Liver (tissue), 9 donors: ENCODE results near the gene TSR1. TPM values are rescaled to one million over a fixed set of nuclear protein-coding genes. Genes with fewer than 3 reads are reported as not detected.

Experiments used
- DNase-seq: peaks from one replicate; pipeline ENCODE4 v3.0.0-alpha.2; 2017; ENCODE audit warnings: low spot score
- H3K27ac ChIP-seq, 2 donors: one replicate each; pipeline ENCODE4 v1.7.0; 2013; ENCODE audit warnings: inconsistent platforms in 2 of 2, low read length in 2 of 2, control low read depth in 1 of 2, low read depth in 1 of 2, mild to moderate bottlenecking in 1 of 2
- H3K27me3 ChIP-seq, 4 donors: one replicate each; pipeline versions ENCODE4 v1.6.1 to v1.7.0; 2013; ENCODE audit warnings: low read length in 3 of 4, inconsistent platforms in 1 of 4, mild to moderate bottlenecking in 1 of 4, moderate library complexity in 1 of 4; ENCODE audit not compliant: control insufficient read depth in 4 of 4, insufficient read depth in 4 of 4
- H3K36me3 ChIP-seq, 4 donors: one replicate each; pipeline versions ENCODE4 v1.6.1 to v1.7.0; 2013; ENCODE audit warnings: low read length in 3 of 4, mild to moderate bottlenecking in 3 of 4, low read depth in 1 of 4, moderate library complexity in 1 of 4; ENCODE audit not compliant: control insufficient read depth in 4 of 4, insufficient read depth in 3 of 4
- H3K4me1 ChIP-seq, 4 donors: one replicate each; pipeline versions ENCODE4 v1.6.1 to v1.7.0; 2013; ENCODE audit warnings: low read length in 3 of 4, mild to moderate bottlenecking in 3 of 4, moderate library complexity in 1 of 4; ENCODE audit not compliant: control insufficient read depth in 4 of 4, insufficient read depth in 4 of 4
- H3K4me3 ChIP-seq, 3 donors: one replicate each; pipeline versions ENCODE4 v1.6.1 to v1.7.0; 2013; ENCODE audit warnings: low read length in 3 of 3, control low read depth in 1 of 3, low read depth in 1 of 3, mild to moderate bottlenecking in 1 of 3
- H3K9ac ChIP-seq, 2 donors: one replicate each; pipeline ENCODE4 v1.7.0; 2013; ENCODE audit warnings: low read length in 2 of 2, mild to moderate bottlenecking in 2 of 2, moderate library complexity in 2 of 2, control low read depth in 1 of 2, low read depth in 1 of 2
- H3K9me3 ChIP-seq, 4 donors: one replicate each; pipeline versions ENCODE4 v1.6.1 to v1.7.0; 2013; ENCODE audit warnings: low read length in 3 of 4; ENCODE audit not compliant: control insufficient read depth in 4 of 4
- CTCF ChIP-seq: fragments of 150-350 bp; IDR thresholded peaks from 2 replicates; pipeline ENCODE4 v1.5.1; 2017; ENCODE audit warnings: improper control_type of control experiment, low read depth, low read length; ENCODE audit not compliant: missing input control
- EGR1 ChIP-seq, 2 donors: IDR thresholded peaks; 2 replicates each; pipeline ENCODE4 v1.6.1; 2016 to 2018; ENCODE audit warnings: antibody characterized with exemption in 2 of 2, low read depth in 2 of 2
- FOXA1 ChIP-seq: IDR thresholded peaks from 2 replicates; pipeline ENCODE4 v1.6.1; 2016; ENCODE audit warnings: antibody characterized with exemption
- FOXA2 ChIP-seq: IDR thresholded peaks from 2 replicates; pipeline ENCODE4 v1.6.1; 2016; ENCODE audit warnings: antibody characterized with exemption
- GABPA ChIP-seq, 2 donors: IDR thresholded peaks in 1 of 2; conservative IDR thresholded peaks in 1 of 2; 2 replicates each; pipeline ENCODE4 v1.6.1; 2016; ENCODE audit warnings: antibody characterized with exemption in 2 of 2, mild to moderate bottlenecking in 1 of 2, moderate library complexity in 1 of 2
- HNF4A ChIP-seq, 2 donors: conservative IDR thresholded peaks; 2 replicates each; pipeline ENCODE4 v1.6.1; 2016; ENCODE audit warnings: antibody characterized with exemption in 2 of 2, mild to moderate bottlenecking in 2 of 2
- HNF4G ChIP-seq: IDR thresholded peaks from 2 replicates; pipeline ENCODE4 v1.6.1; 2016; ENCODE audit warnings: antibody characterized with exemption
- JUND ChIP-seq, 2 donors: IDR thresholded peaks; 2 replicates each; pipeline ENCODE4 v1.6.1; 2016; ENCODE audit warnings: antibody characterized with exemption in 2 of 2
- NR2F2 ChIP-seq: IDR thresholded peaks from 2 replicates; pipeline ENCODE4 v1.6.1; 2016; ENCODE audit warnings: antibody characterized with exemption
- RAD21 ChIP-seq, 2 donors: IDR thresholded peaks; 2 replicates each; pipeline ENCODE4 v1.6.1; 2016; ENCODE audit warnings: antibody characterized with exemption in 2 of 2, mild to moderate bottlenecking in 2 of 2
- RXRA ChIP-seq, 2 donors: IDR thresholded peaks; 2 replicates each; pipeline ENCODE4 v1.6.1; 2017 to 2018; ENCODE audit warnings: antibody characterized with exemption in 2 of 2, mild to moderate bottlenecking in 1 of 2
- SP1 ChIP-seq: IDR thresholded peaks from 2 replicates; pipeline ENCODE4 v1.6.1; 2018; ENCODE audit warnings: antibody characterized with exemption, mild to moderate bottlenecking
- TAF1 ChIP-seq: conservative IDR thresholded peaks from 2 replicates; pipeline ENCODE4 v1.6.1; 2016; ENCODE audit warnings: antibody characterized with exemption, mild to moderate bottlenecking
- YY1 ChIP-seq: IDR thresholded peaks from 2 replicates; pipeline ENCODE4 v1.6.1; 2016; ENCODE audit warnings: antibody characterized with exemption, mild to moderate bottlenecking
- WGBS: extraction: QIAGEN DNeasy Blood & Tissue Kit; methylation state at CpG from one replicate; pipeline ENCODE4 v1.1.7; 2013; 5-methylcytosine and 5-hydroxymethylcytosine counted together
- polyA plus RNA-seq, 2 donors: library from polyadenylated mRNA; stranded (reverse) in 1 of 2; unstranded in 1 of 2; fragments of 200-250 nt in 1 of 2; fragments of >200 nt in 1 of 2; fragmentation: Nextera tagmentation in 1 of 2; extraction: Ambion mirVana in 1 of 2; gene quantifications; one replicate each; pipeline versions ENCODE4 v1.2.1 to v1.2.3, GENCODE V29; 2013 to 2015
- total RNA-seq, 2 donors: library from RNA; depleted of rRNA; stranded (reverse); fragments of >200 nt; gene quantifications; one replicate each; pipeline ENCODE4 v1.2.3, GENCODE V29; 2014
- TF ChIP-seq, protein P1 (sequence below): IDR thresholded peaks from 2 replicates; pipeline ENCODE4 v1.6.1; 2016; ENCODE audit warnings: antibody characterized with exemption
- TF ChIP-seq, protein P2 (sequence below): IDR thresholded peaks from 2 replicates; pipeline ENCODE4 v1.6.1; 2016; ENCODE audit warnings: antibody characterized with exemption
- TF ChIP-seq, protein P3 (sequence below): IDR thresholded peaks from 2 replicates; pipeline ENCODE4 v1.6.1; 2016; ENCODE audit warnings: antibody characterized with exemption, mild to moderate bottlenecking
- donor health status: healthy.
- donor health status: healthy.
- donor health status: healthy.
- donor health status: healthy.
- donor health status: healthy.

TSR1 gene
- total and polyA plus RNA-seq, 4 donors, result 6.5 to 27.0 (median 13.8) TPM

GRCh38 chr17:2299136-2299535 is 37.1 kb downstream of the TSR1 start:
- Histone ChIP-seq H3K36me3 (peaks cover 0 to 38% (median 12%) of the 10 kb centered on the region in 4 donors), H3K9ac (no peak overlapping the region), H3K27me3 (no peaks in the 10 kb centered on the region), H3K4me3 (no peak overlapping the region), H3K27ac (no peak overlapping the region), H3K4me1 (peaks cover 0 to 14% (median 10%) of the 10 kb centered on the region in 4 donors), H3K9me3 (no peaks in the 10 kb centered on the region)
- WGBS, result 97% methylated on average over 12 of the region's 12 CpGs
- no peak for DNase-seq
- no peak for TF ChIP-seq EGR1 (IDR thresholded peaks at IDR 0.05; ENCODE audit: low read depth in 2 of 2)

DNA sequence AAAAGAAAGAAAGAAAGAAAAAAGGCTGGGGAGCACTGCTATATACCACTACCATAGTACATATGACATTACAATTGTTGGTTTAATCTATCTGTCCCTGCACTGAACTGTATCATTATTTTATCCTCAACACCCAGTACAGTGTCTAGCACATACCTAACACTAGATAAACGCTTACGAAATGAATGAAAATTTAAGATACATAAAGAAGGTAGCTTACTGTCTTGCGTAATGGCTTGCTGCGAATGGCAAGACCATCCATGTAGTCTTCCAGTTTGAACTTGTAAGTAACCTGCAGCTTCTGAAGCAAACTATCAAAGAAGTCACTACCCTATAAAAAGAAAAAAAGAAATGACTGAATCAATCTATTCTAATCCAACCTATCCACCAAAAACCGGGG is 39.2 kb downstream of the TSR1 start:
- DNase-seq, result no peak
- 94% methylated on average over 5 of the region's 5 CpGs for WGBS
- H3K36me3 ChIP-seq, result peaks cover 5 to 58% (median 22%) of the 10 kb centered on the region in 4 donors

More for the DNA sequence above, 39.2 kb downstream of the TSR1 start:
- Histone ChIP-seq H3K9me3 (no peaks in the 10 kb centered on the region), H3K4me3 (no peak overlapping the region), H3K27me3 (no peaks in the 10 kb centered on the region), H3K4me1 (peaks cover 0 to 3% (median 2%) of the 10 kb centered on the region in 4 donors), H3K9ac (no peak overlapping the region), H3K27ac (no peak overlapping the region)
- TF ChIP-seq JUND (IDR thresholded peaks at IDR 0.05) (no peak), HNF4G (no peak), FOXA2 (no peak), GABPA (IDR thresholded peaks at IDR 0.05 in 1 of 2, conservative IDR thresholded peaks at IDR 0.05 in 1 of 2) (no peak), YY1 (no peak), CTCF (no peak), RAD21 (IDR thresholded peaks at IDR 0.05) (no peak), EGR1 (IDR thresholded peaks at IDR 0.05; ENCODE audit: low read depth in 2 of 2) (no peak), FOXA1 (no peak), SP1 (no peak), HNF4A (conservative IDR thresholded peaks at IDR 0.05) (no peak), RXRA (IDR thresholded peaks at IDR 0.05) (no peak), NR2F2 (no peak), TAF1 (no peak)
- TF ChIP-seq, protein P1, sequence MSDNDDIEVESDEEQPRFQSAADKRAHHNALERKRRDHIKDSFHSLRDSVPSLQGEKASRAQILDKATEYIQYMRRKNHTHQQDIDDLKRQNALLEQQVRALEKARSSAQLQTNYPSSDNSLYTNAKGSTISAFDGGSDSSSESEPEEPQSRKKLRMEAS, result no peak
- TF ChIP-seq, protein P2, sequence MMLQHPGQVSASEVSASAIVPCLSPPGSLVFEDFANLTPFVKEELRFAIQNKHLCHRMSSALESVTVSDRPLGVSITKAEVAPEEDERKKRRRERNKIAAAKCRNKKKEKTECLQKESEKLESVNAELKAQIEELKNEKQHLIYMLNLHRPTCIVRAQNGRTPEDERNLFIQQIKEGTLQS, result no peak
- TF ChIP-seq, protein P3, sequence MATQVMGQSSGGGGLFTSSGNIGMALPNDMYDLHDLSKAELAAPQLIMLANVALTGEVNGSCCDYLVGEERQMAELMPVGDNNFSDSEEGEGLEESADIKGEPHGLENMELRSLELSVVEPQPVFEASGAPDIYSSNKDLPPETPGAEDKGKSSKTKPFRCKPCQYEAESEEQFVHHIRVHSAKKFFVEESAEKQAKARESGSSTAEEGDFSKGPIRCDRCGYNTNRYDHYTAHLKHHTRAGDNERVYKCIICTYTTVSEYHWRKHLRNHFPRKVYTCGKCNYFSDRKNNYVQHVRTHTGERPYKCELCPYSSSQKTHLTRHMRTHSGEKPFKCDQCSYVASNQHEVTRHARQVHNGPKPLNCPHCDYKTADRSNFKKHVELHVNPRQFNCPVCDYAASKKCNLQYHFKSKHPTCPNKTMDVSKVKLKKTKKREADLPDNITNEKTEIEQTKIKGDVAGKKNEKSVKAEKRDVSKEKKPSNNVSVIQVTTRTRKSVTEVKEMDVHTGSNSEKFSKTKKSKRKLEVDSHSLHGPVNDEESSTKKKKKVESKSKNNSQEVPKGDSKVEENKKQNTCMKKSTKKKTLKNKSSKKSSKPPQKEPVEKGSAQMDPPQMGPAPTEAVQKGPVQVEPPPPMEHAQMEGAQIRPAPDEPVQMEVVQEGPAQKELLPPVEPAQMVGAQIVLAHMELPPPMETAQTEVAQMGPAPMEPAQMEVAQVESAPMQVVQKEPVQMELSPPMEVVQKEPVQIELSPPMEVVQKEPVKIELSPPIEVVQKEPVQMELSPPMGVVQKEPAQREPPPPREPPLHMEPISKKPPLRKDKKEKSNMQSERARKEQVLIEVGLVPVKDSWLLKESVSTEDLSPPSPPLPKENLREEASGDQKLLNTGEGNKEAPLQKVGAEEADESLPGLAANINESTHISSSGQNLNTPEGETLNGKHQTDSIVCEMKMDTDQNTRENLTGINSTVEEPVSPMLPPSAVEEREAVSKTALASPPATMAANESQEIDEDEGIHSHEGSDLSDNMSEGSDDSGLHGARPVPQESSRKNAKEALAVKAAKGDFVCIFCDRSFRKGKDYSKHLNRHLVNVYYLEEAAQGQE, result no peak
